IPS DF 4.7 (cell line): ENCODE measurements around the gene TAF3.
A peak's percentile ranks its signal among the peaks of the same experiment; 100 is the strongest.
"Not testable (repeated sequence)": the region's sequence is repeated elsewhere in the genome, so short reads cannot be mapped to it uniquely, and the experiment has no call there.

Source experiments
- DNase-seq: peaks from one replicate; pipeline ENCODE4 v3.0.0-alpha.2; 2013; ENCODE audit warnings: low spot score; ENCODE audit errors: extremely low read depth

The TAF3 gene, protein sequence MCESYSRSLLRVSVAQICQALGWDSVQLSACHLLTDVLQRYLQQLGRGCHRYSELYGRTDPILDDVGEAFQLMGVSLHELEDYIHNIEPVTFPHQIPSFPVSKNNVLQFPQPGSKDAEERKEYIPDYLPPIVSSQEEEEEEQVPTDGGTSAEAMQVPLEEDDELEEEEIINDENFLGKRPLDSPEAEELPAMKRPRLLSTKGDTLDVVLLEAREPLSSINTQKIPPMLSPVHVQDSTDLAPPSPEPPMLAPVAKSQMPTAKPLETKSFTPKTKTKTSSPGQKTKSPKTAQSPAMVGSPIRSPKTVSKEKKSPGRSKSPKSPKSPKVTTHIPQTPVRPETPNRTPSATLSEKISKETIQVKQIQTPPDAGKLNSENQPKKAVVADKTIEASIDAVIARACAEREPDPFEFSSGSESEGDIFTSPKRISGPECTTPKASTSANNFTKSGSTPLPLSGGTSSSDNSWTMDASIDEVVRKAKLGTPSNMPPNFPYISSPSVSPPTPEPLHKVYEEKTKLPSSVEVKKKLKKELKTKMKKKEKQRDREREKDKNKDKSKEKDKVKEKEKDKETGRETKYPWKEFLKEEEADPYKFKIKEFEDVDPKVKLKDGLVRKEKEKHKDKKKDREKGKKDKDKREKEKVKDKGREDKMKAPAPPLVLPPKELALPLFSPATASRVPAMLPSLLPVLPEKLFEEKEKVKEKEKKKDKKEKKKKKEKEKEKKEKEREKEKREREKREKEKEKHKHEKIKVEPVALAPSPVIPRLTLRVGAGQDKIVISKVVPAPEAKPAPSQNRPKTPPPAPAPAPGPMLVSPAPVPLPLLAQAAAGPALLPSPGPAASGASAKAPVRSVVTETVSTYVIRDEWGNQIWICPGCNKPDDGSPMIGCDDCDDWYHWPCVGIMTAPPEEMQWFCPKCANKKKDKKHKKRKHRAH

DNA sequence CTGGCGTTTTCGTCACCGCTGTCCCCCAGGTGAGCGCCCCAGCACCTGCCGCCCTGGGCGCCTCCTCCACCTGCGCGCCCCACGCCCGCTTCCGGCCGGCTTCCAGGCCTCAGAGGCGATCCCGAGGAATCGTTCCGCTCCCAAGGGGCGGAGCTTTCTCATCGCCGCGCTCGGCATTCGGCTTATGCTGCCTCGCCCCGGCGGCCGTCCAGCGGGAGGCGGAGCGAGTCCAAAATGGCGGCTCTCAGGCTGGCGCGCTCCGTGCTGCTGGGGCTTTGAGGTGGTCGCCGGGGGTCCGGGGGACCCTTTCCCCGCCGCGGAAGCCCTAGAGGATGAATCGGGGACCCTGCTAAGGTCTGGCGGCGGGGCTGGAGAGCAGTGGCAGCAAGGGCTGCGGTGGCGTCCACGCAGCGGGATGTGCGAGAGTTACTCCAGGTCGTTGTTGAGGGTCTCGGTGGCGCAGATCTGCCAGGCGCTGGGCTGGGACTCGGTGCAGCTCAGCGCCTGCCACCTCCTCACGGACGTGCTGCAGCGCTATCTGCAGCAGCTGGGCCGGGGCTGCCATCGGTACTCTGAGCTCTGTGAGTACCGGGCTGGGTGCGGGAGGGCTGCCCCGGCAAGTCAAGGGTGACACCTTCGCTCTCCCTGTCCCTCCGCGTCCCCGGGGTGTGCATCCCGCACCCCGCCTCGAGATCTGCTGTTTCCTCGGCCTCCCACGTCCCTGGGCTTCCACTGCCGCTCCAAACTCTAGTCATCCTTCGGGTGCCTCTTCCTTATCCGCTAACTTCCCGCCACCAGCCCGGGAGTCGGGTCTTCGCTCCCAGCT is at the start of gene TAF3:
TSS of gene TAF3 (plus strand) at position 211 of the 826 bp plus-strand sequence. CDS start at position 416, 205 bp downstream.
- DNase-seq: peak; percentile 66

DNA sequence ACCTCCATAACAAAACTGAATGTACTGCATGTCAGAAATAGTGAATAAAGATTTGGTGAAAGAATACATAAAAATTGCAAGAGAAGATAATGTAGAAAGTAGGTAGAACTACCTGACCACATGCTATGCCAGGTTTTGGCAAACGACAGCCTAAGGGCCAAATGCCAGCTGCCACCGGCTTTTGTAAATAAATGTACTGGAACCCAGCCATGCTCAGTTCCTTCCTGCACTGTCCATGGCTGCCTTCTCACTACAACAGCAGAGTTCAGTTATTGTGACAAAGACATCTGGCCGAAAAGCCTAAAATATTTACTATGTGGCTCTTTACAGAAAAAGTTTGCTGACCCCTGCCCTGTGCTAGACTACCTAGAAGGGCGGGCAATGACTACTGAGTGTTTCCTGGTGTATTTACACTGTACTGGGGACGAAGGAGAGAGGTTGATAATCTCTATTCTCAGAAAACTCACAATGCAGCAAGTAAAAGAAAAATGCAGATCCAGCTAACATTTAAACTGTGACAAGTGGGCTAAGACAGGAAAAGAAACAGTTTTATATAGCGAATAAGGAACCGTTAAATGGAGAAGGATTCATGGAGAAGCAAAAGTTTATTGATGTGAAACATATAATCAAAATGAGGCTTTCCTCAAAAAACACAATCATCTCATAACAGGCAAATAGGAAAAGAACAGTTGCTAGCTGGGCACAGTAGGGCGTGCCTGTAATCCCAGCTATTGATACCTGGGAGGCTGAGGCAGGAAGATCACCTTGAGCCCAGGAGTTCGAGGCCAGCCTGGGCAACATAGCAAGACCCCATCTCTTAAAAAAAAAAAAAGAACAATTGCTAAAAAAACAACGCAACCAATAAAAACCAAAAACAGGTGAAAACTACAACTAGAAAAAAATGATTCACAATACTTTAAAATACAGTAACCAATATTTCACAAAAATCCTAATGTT is 44.2 kb upstream of the TAF3 start:
- no peak for DNase-seq

DNA sequence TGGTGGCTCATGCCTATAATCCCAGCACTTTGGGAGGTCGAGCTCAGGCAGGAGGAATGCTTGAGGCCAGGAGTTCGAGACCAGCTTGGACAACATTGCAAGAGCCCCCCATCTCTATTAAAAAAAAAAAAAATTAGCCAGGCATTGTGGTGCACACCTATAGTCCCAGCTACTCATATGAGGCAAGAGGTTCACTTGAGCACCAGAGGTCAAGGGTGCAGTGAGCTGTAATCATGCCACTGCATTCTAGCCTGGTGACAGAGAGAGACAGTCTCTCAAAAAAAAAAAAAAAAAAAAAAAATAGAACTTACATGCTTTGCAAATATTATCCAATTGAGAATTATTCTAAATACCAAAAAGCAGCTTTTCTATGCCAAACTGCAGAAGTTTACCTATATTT is 41.5 kb upstream of the TAF3 start:
- DNase-seq: no peak

DNA sequence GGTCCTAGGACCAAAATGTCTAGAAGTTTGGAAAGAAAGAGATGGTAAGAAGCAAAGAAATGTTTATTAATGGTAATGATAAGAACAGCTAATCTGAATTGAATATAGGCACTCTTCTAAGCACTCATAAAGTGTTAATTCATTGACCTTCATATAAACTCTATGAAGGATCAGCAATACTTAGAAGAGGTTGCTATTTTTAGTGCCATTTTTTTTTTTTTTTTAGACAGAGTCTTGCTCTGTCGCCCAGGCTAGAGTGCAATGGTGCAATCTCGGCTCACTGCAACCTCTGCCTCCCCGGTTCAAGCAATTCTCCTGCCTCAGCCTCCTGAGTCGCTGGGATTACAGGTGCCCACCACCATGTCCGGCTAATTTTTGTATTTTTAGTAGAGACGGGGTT is 36.1 kb upstream of the TAF3 start:
- not testable (repeated sequence) for DNase-seq

DNA sequence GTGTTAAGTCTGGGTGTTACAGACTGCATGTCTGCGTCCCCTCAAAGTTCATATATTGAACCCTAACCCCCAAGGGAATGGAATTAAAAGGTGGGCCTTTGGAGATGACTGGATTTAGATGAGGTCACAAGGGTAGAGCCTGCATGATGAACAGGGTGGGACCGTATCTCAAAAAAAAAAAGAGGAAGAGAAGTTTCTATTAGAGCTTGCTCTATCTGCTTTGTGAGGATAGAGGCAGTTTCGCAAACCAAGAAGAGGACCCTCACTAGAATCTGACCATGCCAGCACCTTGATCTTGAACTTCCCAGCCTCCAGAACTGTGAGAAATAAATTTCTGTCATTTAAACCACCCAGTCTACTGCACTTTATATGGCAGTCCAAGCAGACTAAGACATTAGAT is 31.9 kb upstream of the TAF3 start:
- DNase-seq: no peak

DNA sequence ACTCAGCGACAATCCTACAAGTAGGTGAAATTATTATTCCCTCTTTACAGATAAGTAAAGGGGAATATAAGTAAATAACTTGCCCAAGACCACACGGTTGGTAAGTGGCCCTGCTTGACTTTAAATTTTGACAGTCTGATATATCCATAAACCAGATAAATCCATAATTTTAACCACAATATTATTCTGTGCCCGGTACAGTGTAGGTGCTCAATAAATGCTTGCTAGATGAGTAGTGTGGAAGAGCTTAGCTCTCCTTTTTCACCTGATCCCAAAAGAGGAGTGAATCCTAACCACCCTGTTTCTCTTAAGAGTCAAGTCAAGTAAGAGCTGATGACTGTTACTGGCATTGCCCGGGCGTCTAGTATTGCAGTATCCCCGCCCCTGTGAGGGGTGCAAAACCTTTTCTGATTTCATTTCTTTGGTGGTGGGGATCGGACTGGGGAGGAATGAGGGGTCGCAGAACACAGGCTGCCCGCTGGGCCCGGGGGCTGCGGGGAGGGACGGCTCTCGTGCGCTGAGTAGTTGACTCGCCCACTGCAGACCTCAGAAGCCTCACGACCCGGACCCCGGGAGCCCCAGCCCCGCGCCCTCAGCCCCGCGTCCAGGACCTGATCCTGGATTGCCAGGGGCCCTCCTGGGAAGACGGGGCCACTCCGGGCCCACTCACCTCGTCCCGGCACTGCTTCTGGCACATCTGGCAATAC is 31.0 kb upstream of the TAF3 start:
- DNase-seq: no peak

DNA sequence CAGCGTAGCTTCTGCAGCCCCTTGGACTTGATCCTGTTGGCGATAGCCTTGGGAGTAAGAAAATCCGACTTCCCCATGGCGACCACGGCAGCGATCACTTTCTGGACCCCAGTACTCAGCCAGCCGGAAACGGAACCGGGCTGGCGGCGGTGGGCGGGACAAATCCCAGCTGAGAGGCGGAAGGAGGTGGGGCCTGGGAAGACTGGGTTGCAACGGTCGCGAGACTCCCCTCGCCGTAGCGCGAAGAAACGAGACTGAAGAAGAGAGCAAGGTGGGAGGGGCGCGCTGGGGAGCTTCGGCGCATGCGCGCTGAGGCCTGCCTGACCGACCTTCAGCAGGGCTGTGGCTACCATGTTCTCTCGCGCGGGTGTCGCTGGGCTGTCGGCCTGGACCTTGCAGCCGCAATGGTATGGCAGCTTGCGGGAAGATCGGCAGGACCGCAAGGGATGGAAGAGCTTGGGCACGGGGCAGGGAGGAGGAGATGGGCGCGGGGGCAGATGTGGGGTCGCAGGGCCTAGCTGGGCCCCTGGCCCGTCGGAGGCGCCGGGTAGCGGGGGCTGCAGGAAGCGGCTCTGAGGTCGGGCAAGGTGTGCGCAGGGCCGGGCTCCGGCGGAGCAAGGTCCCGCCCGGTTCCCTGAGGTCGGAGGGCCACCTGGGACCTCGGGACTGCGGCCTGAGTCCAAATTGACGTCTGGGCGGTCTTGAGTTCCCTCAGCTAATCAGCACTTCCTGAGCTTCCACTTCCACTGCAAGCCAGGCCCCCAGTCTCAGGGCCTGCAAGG is 30.3 kb upstream of the TAF3 start, which contains the start of the genes ATP5F1C and KIN:
TSS of gene ATP5F1C (plus strand) at position 321 of the 782 bp plus-strand sequence. CDS start at position 352, 31 bp downstream.
TSS of gene KIN (minus strand) at position 137 of the 782 bp plus-strand sequence. CDS start at position 77, 60 bp downstream.
- DNase-seq: peak; percentile 62

DNA sequence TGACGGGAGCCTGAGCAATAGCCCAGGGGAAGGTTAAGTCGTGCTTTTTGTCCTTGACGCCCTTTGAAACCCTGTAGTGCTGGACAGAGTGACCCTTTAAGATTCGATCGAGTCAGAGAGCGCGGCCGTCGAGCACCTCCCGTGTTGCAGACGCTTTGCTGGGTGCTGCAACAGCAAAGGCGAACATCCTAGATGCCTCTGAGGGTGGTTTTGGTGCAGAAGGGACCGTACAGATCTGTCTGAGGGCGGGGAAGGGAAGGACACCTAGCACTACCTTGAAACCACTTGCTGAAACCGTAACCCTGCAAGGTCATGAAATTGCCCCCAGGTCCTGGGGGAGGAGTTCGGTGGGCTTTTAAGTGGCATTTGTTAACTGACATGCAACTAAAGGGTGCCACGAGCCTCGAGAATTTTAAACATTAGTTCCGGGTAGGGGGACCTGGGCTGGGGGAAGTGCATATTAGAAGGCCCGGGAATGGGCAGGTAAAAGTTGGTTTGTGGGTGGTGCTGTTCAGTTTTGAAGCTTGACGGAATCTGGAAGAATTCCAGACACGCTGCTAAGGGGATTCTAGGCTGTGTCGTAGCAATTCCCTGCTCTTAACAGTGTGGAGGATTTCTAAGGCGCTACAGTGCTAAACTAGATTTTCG is 29.5 kb upstream of the TAF3 start:
- no peak for DNase-seq

DNA sequence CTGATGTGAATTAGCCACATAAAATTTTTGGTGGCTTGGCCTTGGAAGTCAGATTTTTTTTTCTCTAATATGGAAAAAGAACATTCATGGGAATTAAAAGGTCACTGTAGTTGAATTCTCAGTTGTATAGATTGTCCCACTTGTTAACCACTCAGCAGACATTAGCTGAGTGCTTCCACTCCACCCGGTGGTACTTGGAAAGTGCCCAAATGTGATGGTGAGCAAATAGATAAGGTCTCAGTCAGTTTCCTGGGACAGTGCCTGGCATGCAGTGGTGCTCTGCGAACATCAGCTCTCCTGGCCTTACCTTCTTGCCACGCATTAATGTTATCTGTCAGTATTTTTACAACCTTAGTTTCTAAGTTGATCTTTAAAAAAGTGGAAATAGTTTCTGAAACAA is 28.9 kb upstream of the TAF3 start:
- no peak for DNase-seq

DNA sequence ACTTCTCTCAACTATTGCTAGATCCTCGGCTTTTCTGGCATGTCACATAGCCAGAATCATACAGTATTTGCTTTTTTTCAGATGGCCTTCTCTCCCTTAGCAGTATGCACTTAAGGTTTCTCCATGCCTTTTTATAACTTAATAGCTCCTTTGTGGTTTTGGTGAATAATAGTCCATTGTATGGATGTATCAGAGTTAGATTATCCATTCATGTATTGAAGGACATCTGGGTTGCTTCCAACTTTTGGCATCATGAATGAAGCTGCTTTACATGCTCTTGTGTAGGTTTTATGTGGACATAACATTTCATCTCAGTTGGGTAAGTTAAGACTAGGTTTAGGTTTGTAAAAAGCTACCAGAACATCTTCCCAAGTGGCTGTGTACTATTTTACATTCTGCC is 25.8 kb upstream of the TAF3 start:
- no peak for DNase-seq

DNA sequence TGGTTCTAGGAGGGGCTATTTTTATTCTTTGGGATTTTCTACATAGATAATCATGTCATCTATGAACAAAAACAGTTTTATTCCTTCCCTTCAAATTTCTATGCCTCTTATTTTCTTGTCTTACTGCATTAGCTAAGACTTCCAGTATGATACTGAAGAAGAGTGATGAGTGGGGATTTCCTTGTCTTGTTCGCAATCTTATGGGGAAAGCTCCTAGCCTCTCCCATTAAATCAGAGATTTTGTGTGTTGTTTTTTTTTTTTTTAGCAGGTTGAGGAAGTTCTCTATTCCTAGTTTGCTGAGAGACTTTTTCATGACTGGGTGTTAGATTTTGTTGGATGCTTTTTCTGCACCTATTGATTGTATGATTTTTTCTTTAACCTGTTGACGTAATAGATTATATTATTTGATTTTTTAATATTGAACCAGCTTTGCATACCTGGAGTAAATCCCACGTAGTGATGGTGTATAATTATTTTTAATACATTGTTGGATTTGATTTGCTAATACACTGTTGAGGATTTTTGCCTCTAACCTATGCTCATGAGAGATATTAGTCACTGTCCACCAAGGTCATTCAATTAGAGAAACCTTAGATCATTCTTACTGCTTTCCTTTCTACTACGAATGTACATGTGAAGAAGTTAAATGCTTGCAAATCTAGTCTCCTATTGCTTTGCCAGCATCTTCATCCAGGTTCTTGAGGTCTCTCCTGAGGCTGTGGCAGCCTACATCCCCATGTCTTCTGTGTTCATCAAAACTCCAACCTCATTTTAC is 23.9 kb upstream of the TAF3 start:
- DNase-seq: no peak

DNA sequence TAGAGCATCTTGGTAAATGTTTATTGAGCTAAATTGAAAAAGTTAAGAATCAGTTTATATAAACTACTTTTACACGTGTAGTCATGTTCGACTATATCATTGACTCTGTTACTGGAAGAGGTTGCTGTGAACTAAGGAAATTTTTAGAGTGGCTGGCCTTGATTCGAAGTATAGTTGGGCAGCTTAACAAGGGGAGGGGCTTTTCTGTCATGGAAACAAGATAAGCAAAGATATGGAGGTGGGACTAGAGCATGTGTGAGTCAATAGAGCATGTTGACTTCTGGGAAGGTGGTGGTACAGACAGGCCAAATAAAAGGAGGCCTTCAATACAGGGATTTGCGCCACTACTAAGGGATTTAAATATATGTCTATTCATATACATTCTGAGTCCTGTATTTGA is 22.7 kb upstream of the TAF3 start:
- no peak for DNase-seq

DNA sequence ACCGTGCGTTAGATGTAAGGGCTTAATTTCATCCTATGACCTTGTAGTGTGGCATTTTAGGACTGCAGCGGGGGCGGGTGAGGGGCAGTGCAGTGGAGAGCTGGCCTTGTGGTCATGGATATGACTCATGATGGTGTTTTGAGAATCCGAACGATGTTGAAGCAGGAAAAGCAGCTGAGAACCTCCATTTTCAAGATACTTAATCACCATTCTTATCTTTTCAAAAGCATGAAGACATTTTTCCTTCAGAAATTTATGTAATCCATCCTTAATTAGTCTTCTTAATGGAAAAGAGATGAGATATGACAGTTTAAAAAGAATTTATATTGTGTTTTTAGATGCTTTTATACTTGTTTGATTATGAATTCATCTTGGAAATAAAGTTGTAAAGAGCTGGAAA is 20.7 kb upstream of the TAF3 start:
- no peak for DNase-seq

DNA sequence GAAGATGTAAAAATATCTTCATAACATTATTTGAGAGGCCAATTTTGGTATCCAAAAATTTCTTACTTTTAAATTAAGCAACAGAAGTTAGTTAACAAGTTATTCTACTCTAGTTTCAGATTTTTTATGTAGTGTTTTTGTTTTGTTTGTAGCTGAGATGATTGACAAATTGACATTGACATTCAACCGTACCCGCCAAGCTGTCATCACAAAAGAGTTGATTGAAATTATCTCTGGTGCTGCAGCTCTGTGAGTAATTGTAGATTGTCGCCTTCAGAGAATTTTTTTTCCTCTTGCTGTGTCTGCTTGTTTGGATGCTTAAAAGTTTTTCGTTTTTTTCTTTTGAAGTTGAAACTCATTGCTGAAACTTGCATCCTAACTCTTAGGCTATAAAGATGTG is 15.7 kb upstream of the TAF3 start:
- DNase-seq: no peak

DNA sequence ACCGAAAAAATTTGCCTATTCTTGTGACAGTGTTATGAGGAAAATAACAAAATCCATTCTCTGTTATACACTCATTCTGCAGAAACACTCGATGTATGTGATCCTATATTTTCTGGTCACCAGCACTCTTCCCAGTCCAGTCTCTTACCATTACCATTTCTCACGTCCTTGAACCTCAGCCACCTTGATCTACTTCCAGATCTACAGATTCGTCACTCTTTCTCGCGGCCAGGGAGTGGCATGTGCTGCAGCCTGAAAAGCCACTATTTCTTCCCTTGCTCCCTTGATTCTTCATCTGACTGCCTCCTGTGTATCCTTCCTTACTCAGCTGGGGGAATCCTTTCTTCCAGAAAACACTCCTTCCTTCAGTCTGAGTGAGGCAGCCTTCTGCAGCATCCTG is 14.1 kb upstream of the TAF3 start:
- no peak for DNase-seq

DNA sequence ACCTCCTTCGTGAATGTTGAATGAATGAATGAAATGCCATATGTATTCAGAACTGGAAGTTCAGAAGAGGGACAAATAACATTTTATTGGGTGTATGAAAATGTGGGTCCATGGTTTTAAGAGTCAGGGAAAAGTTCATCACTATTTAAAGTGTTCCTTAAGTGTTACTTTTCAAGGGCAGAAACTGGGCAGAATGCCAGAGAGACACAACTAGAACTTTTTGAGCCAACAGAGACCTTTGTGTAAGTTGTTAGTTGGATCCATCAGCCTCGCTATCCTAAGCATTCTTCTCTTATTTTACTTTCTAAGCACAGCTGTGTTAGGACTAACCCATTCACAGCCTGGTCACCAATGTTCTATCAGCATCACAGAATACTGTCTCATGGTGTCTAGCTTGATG is 13.6 kb upstream of the TAF3 start:
- no peak for DNase-seq

DNA sequence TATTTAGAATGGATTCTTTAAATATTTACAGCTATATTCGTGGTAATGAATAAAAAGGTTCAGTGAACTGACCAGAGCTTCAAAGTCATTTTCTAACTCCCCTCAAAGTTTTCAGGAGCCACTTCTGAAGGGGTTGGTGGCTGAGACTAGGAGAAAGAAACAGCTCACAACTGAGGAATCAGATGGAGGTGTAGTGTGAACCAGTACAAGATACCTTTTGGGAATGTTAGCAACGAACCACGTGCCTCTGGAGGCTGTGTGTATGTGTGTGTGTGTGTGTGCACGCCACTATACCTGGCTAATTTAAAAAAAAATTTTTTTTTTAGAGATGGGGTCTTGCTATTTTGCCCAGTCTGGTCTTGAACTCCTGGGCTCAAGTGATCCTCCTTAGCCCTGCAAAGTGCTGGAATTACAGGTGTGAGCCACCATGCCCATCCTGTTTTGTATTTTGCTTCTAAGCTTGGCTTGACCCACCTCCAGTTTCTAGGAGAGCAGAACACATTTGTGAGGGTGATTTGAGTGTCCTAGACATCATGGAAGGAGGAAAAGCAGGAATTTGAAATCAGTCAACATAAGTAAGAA is 9.5 kb upstream of the TAF3 start:
- DNase-seq: no peak
